Thoracic aorta (tissue), 2 donors: ENCODE data around the gene PRDM8. TPM values are rescaled to one million over a fixed set of nuclear protein-coding genes. Genes with fewer than 3 reads are reported as not detected.

Source experiments
- ATAC-seq: fragments of 150-250 bp; one replicate; pipeline ENCODE4 v1.8.0; 2017; ENCODE audit warnings: low read depth; ENCODE audit not compliant: insufficient number of reproducible peaks, low FRiP score
- DNase-seq: peaks from one replicate; pipeline ENCODE4 v3.0.0-alpha.2; 2020; ENCODE audit warnings: low spot score
- H3K27ac ChIP-seq, 2 donors: fragments of 200-600 bp; sonication (generic); 1 replicate in 1 of 2; 2 replicates in 1 of 2; pipeline ENCODE4 v1.5.1; 2016; ENCODE audit warnings: mild to moderate bottlenecking in 2 of 2, moderate library complexity in 2 of 2
- H3K27me3 ChIP-seq: fragments of 200-600 bp; sonication (generic); replicated peaks from 2 replicates; pipeline ENCODE4 v1.6.0; 2016; ENCODE audit warnings: mild to moderate bottlenecking; ENCODE audit not compliant: insufficient read depth
- H3K36me3 ChIP-seq: fragments of 200-600 bp; sonication (generic); one replicate; pipeline ENCODE4 v1.5.1; 2016
- H3K4me1 ChIP-seq, 2 donors: fragments of 200-600 bp; sonication (generic); 1 replicate in 1 of 2; 2 replicates in 1 of 2; pipeline versions ENCODE4 v1.5.1 to v1.6.0; 2016; ENCODE audit warnings: low read depth in 2 of 2, mild to moderate bottlenecking in 1 of 2; ENCODE audit not compliant: control insufficient read depth in 1 of 2
- H3K4me3 ChIP-seq: fragments of 200-600 bp; sonication (generic); 2 replicates; pipeline ENCODE4 v1.5.1; 2016; ENCODE audit warnings: mild to moderate bottlenecking
- H3K9me3 ChIP-seq: fragments of 200-600 bp; sonication (generic); 2 replicates; pipeline ENCODE4 v1.5.1; 2016
- total RNA-seq, 2 donors: library from RNA; depleted of rRNA; stranded (reverse); fragments of >200 nt; gene quantifications; one replicate each; pipeline versions ENCODE4 v1.1.0 to v1.2.3, GENCODE V29; 2016
- TF ChIP-seq, protein P1 (sequence below): fragments of 200-600 bp; sonication (generic); IDR thresholded peaks from one replicate; pipeline ENCODE4 v1.5.1; 2019; ENCODE audit warnings: antibody characterized with exemption

The PRDM8 gene
- total RNA-seq, 2 donors from 2014 or later, result 2.7 to 3.7 TPM

DNA sequence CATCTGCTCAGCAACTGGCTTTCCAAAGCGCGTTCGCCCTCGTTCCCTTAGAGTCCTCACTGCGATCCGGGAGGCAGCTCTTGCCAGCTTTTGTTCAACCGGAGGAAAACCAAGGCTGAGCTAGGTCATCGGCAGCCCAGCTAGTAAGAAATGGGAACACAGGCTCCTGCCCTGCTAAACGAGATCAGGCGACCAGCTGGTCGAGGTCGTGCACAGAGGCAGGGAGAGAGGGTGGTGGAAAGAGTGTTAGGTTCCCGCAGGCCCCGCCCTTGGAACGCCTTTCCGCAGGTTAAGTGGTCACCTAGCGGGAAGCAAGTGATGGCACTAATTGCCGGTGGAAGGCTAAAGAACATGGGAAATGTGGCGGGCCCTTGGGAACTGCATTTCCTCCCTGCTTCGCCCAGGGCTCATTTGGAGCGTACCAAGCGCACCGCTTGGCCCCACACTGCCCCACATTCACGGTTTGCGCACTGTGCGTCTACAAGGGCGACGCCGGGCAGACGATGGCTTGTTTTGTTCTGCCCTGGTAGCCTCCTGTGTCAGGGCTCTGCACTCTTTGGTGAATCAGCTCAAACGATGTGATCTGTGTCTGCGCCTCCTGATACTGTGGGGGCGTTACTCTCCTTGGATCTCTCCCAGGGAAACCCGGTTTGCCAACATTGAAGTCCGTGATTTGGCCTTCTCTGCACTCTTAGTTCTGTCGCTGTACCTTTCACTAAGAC is 7.2 kb upstream of the PRDM8 start:
- no peaks in the 10 kb centered on the region for H3K9me3 ChIP-seq
- TF ChIP-seq, protein P1, sequence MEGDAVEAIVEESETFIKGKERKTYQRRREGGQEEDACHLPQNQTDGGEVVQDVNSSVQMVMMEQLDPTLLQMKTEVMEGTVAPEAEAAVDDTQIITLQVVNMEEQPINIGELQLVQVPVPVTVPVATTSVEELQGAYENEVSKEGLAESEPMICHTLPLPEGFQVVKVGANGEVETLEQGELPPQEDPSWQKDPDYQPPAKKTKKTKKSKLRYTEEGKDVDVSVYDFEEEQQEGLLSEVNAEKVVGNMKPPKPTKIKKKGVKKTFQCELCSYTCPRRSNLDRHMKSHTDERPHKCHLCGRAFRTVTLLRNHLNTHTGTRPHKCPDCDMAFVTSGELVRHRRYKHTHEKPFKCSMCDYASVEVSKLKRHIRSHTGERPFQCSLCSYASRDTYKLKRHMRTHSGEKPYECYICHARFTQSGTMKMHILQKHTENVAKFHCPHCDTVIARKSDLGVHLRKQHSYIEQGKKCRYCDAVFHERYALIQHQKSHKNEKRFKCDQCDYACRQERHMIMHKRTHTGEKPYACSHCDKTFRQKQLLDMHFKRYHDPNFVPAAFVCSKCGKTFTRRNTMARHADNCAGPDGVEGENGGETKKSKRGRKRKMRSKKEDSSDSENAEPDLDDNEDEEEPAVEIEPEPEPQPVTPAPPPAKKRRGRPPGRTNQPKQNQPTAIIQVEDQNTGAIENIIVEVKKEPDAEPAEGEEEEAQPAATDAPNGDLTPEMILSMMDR, result no peak
- peak overlapping the region; percentile 45 for H3K4me3 ChIP-seq
- H3K27ac ChIP-seq, result no peak overlapping the region
- H3K27me3 ChIP-seq, result no peaks in the 10 kb centered on the region
- peaks cover 13 to 33% of the 10 kb centered on the region in 2 donors for H3K4me1 ChIP-seq
- ATAC-seq (no peak), DNase-seq (no peak)
- H3K36me3 ChIP-seq, result no peaks in the 10 kb centered on the region

DNA sequence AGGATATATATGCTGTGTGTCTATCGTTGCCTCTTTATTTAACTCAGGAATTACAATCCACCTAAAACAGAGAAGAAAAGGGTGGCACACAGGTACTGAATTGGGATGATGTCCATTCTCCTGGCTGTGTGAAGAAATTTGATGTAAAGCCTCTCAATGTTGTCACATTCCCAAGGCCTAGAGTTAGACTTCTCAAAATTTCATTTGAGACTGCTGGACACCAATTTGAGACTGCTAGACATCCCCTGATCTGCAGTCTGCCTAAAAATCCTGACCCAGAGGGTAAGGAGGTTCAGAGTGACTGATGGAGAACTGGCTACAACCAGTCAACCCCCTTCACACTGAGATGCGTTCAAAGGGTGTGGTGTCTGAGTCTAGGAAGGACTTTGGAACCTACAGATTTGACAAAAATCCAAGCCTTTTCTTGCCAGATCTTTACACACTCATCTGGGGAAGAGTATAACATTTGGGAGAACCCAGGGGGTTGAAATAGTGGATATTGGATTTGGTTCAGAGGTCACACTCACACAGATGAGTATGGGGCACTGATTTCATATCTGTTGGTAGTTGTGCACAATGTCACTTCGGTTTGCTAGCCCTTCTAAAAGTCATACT is 4.9 kb upstream of the PRDM8 start:
- H3K4me3 ChIP-seq, result no peak overlapping the region
- no peaks in the 10 kb centered on the region for H3K9me3 ChIP-seq
- no peaks in the 10 kb centered on the region for H3K36me3 ChIP-seq
- DNase-seq, result no peak
- H3K27me3 ChIP-seq, result peaks cover under 1% of the 10 kb centered on the region
- H3K27ac ChIP-seq, result no peak overlapping the region
- H3K4me1 ChIP-seq, result peaks cover 9 to 23% of the 10 kb centered on the region in 2 donors
- no peak for ATAC-seq
- TF ChIP-seq, protein P1, result no peak

DNA sequence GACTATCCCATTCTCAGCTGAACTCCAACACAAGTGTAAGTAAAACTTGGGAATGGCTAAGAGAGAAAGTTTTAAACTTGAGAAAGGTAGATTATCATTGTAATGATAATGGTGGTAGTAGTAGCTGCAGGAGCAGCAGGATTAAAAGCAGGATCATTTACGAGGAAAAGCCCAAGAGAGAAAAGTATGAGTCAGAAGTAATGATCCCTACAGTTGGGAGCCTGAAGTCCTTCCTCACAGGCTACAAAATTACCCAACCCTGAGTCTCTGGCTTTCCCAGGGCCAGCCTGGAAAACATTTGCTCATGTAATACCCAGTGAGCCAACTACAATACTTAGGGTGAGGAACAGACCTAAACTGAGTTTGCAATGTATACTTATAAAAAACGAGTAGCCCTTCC is 4.4 kb upstream of the PRDM8 start:
- no peak for DNase-seq
- Histone ChIP-seq H3K4me3 (no peak overlapping the region), H3K36me3 (no peaks in the 10 kb centered on the region), H3K9me3 (no peaks in the 10 kb centered on the region), H3K27me3 (peaks cover 6% of the 10 kb centered on the region), H3K4me1 (peaks cover 15 to 28% of the 10 kb centered on the region in 2 donors), H3K27ac (no peak overlapping the region)
- ATAC-seq, result no peak
- TF ChIP-seq, protein P1, result no peak

DNA sequence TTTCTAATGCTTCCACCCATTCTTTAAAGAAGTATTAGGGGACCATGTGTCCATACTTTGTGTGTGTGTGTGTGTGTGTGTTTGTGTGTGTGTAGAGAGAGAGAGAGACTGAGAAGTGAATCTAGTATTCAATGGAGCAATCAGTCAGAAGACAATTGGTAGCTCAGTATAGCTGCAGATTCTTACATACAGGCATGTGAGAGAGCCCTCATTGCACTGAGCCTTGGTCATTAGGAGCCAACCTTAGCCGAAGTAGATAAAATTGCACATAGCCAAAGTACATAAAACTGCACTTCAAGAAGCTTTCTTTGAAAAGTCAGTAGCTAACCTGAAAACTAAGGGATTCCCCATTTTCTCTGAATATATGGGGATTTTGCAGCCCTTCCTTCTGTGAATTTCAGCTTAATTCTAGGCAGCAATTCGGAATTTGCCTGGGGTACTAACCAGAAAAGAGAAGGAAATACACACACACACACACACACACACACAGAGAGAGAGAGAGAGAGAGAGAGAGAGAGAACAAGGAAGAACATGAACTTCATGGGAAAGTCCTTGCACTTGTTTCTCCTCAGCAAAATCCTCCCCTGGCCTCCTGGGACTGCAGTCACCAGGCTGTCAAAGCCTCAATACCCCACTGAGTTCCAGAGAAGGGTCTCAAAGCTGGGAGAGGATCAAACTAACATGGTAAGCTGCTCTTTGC is 1.7 kb upstream of the PRDM8 start:
- H3K27me3 ChIP-seq, result peaks cover 13% of the 10 kb centered on the region
- TF ChIP-seq, protein P1, result no peak
- no peak for ATAC-seq
- DNase-seq, result no peak
- no peaks in the 10 kb centered on the region for H3K36me3 ChIP-seq
- no peaks in the 10 kb centered on the region for H3K9me3 ChIP-seq
- H3K4me1 ChIP-seq, result peaks cover 15 to 19% of the 10 kb centered on the region in 2 donors
- H3K27ac ChIP-seq, result no peak overlapping the region
- H3K4me3 ChIP-seq, result no peak overlapping the region

DNA sequence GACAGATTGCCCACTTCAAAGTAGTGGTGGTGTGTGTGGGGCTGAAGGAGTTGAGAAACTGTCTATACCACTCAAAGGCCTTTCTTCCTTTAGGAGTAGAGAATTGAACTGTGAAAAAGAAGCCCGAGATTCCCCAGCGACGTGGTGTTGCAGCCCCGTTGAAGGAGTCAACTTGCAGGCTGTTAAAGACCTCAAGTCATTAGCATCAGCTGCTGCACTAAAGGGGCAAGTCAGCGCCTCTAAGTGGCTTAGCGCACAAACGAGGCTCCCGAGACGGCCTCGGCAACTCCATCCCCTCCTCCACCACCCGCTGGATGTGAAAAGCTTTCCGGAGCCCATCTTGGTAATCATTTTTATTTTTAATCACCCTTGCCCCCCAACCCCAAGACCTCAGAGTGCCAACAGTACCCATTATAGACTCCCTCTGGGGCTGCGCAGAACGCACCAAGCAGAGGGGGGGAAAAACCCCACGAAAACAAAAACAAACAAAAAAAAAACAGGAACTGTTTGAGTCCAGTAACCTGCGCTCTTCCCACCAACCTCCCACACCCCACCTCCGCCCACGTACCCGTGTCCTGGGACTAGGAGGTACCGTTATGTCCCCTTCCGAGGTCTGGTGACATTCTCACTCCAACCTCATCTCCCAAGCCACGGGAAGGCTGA is 913 bp upstream of the PRDM8 start:
- Histone ChIP-seq H3K27me3 (peaks cover 13% of the 10 kb centered on the region), H3K4me1 (peaks cover 15 to 19% of the 10 kb centered on the region in 2 donors), H3K27ac (no peak overlapping the region), H3K4me3 (peak overlapping the region; percentile 57), H3K36me3 (no peaks in the 10 kb centered on the region), H3K9me3 (no peaks in the 10 kb centered on the region)
- no peak for DNase-seq
- TF ChIP-seq, protein P1, result no peak
- ATAC-seq, result no peak
